SK-N-SH (cell line): Measurements from ENCODE around the gene PNKP.

Experiments used
- EP300 ChIP-seq, 2 experiments: IDR thresholded peaks; 2 replicates each; pipeline versions ENCODE4 v1.4.0 to v1.6.1; 2012; ENCODE audit warnings: borderline replicate concordance in 1 of 2, low read depth in 1 of 2, low read length in 1 of 2
- GABPA ChIP-seq: IDR thresholded peaks from 2 replicates; pipeline ENCODE4 v1.4.0; 2012; ENCODE audit warnings: low read depth, mild to moderate bottlenecking
- RFX5 ChIP-seq: IDR thresholded peaks from 2 replicates; pipeline ENCODE4 v1.6.1; 2012; ENCODE audit warnings: mild to moderate bottlenecking, improper control_type of control experiment, low read length
- YY1 ChIP-seq: IDR thresholded peaks from 2 replicates; pipeline ENCODE4 v1.4.0; 2012; ENCODE audit warnings: low read depth, mild to moderate bottlenecking
- TF ChIP-seq, protein P1 (sequence below): fragments of 200-600 bp; sonication (generic); IDR thresholded peaks from 2 replicates; pipeline ENCODE4 v1.6.1; 2017; ENCODE audit warnings: antibody characterized with exemption, mild to moderate bottlenecking, moderate library complexity
- TF ChIP-seq, protein P2 (sequence below): IDR thresholded peaks from 2 replicates; pipeline ENCODE4 v1.4.0; 2012; ENCODE audit warnings: low read depth

DNA sequence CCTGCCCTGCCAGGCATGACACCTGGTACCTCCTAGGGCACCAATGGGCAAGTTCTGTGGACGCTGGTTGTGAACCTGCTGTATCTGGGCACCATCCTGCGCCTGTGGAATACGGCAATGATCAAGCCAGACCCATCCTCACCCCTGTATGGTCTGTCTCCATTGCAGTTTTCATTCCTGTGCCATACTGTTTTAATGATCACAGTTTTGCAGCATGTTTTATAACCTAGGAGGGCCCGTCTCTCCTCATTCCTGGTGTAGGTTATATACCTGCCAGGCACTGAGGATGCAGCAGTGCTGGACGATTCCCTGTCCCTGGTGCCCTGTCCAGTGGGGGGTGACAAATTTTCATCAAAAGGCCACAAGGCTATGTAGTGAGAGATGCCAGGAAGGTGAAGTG lies 15.7 kb upstream of the PNKP start:
- TF ChIP-seq YY1 (no peak), RFX5 (no peak), GABPA (no peak), EP300 (IDR thresholded peaks at IDR 0.05; ENCODE audit: borderline replicate concordance in 1 of 2, low read depth in 1 of 2, low read length in 1 of 2) (no peak)
- TF ChIP-seq, protein P1, sequence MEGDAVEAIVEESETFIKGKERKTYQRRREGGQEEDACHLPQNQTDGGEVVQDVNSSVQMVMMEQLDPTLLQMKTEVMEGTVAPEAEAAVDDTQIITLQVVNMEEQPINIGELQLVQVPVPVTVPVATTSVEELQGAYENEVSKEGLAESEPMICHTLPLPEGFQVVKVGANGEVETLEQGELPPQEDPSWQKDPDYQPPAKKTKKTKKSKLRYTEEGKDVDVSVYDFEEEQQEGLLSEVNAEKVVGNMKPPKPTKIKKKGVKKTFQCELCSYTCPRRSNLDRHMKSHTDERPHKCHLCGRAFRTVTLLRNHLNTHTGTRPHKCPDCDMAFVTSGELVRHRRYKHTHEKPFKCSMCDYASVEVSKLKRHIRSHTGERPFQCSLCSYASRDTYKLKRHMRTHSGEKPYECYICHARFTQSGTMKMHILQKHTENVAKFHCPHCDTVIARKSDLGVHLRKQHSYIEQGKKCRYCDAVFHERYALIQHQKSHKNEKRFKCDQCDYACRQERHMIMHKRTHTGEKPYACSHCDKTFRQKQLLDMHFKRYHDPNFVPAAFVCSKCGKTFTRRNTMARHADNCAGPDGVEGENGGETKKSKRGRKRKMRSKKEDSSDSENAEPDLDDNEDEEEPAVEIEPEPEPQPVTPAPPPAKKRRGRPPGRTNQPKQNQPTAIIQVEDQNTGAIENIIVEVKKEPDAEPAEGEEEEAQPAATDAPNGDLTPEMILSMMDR = no peak
- TF ChIP-seq, protein P2, sequence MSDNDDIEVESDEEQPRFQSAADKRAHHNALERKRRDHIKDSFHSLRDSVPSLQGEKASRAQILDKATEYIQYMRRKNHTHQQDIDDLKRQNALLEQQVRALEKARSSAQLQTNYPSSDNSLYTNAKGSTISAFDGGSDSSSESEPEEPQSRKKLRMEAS = no peak
